KG1 (cell line): ENCODE results near the gene NTNG2.

Experiments used
- DNase-seq: peaks from one replicate; lab custom pipeline; 2025; lab: John Stamatoyannopoulos, UW

Gene NTNG2

DNA sequence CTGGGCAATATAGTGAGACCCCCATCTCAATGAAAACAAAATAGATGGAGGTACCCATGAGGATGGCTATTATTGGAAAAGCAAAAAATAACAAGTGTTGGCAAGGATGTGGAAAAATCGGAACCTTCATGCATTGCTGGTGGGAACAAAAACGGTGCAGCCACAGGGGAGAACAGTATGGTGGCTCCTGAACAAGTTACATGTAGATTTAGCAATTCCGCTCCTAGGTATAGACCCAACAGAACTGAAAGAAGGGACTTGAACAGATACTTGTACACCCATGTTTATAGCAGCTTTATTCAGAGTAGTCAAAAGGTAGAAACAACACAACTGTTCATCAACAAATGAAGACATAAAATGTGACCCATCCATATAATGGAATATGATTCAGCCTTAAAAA is 43.0 kb downstream of the NTNG2 start:
- no peak for DNase-seq

DNA sequence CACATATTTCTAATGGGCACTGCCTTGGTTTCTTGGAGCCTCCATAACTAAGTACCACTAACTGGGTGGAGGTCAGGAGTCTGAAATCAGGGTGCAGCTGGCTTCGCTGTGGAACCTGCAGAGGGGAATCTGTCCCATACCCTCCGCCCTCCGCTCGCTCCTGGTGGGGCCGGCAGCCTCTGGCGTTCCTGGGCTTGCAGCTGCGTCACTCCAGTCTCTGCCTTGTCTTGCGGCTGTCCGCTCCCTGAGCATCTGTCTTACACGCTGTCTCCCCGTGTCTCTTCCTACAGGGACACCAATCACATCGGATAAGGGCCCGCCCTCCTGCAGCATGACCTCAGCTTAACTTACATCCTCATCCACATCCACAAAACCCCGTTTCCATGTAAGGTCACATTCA is 45.4 kb downstream of the NTNG2 start:
- DNase-seq = no peak

- no peak for DNase-seq
These were observed 46.2 kb downstream of the NTNG2 start for GRCh38 chr9:132207839-132208615.

DNA sequence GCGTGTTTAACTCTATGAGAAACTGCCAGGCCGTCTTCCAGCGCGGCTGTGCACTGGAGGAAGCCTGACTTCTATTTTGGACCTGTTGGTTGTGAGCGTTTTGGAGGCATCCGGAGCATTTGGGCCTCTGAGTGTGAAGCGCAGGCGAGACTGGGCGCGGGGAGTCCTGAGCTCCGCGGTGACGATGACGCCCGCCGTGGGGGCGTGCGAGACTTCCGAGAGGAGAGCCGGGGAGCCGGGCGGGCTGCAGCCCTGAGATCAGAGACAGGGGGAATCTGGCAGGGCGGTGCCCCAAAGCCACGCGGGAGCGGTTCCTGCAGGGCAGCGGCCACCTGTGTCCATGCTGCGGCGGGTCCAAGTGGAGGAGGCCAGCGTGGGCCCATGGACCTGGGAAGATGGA is 47.4 kb downstream of the NTNG2 start:
- no peak for DNase-seq

GRCh38 chr9:132210472-132211145 is 48.8 kb downstream of the NTNG2 start:
- no peak for DNase-seq

- DNase-seq = no peak
These were observed 49.7 kb downstream of the NTNG2 start for GRCh38 chr9:132211570-132211969.

DNA sequence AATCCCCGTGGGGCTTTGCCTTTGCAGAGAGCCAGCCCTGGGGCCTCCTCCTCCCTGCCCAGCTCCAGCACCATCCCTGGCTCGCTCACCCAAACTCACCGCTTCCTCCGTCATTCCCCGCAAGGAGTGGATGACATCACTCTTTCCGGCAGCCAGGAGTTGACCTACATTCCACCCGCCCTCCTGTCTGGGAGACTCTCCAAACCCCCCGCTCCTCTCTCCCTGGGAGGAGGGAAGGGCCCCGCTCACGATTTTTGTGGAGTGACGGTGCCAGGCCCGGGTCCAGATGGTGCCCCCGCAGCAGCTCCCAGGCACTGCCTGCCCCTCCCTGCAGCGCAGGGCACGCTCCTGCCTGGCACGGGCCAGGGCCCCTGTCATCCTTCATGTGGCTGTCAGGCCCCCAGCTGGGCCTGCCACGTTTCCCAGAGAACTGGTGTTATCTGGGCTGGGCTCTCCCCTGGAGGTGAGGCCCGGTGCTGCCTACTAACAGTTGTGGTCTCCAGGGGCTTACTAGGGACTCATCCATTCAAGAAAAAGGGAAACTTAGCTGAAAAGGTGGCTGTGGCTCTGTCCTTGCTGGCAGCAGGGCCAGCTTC is 52.3 kb downstream of the NTNG2 start:
- no peak for DNase-seq

GRCh38 chr9:132216861-132217619 is 55.2 kb downstream of the NTNG2 start:
- DNase-seq = peak; percentile 13

GRCh38 chr9:132218208-132218607 is 56.4 kb downstream of the NTNG2 start:
- no peak for DNase-seq

DNA sequence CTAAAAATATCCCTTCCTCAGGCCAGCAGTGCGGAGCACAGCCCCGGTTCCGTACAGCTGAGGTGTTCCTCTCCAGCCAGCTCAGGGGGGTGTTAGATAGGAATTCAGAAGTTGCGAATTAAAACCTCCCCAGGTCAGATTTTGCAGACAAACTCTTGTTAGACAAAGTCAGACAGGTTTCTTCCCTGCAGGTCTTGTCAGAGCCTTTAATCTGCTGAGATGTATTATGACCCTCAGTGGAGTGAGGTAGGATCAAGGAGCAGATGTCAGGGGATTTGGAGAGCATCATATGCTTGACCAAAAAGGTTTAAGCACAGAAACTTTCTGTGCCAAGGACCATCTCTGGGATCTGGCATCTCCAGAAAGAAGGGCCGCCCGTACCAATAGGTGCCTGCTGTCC is 60.1 kb downstream of the NTNG2 start:
- no peak for DNase-seq

DNA sequence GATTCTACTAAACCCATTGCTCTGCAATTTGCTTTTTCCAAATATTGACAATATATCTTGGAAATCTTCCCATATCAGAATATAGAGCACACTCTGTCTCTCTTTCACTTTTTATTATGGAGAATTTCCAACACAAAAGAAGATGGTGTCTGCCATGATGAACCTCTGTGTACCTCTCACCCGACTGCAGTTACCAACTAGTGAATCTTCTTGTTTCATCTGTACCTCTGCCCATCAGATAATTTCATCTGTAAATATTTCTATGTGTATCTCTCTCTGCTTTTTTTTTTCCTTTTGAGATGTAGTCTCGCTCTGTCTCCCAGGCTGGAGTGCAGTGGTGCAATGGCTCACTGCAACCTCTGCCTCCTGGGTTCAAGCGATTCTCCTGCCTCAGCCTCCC is 62.8 kb downstream of the NTNG2 start:
- DNase-seq = no peak

GRCh38 chr9:132226571-132227430 is 64.9 kb downstream of the NTNG2 start:
- DNase-seq = no peak

DNA sequence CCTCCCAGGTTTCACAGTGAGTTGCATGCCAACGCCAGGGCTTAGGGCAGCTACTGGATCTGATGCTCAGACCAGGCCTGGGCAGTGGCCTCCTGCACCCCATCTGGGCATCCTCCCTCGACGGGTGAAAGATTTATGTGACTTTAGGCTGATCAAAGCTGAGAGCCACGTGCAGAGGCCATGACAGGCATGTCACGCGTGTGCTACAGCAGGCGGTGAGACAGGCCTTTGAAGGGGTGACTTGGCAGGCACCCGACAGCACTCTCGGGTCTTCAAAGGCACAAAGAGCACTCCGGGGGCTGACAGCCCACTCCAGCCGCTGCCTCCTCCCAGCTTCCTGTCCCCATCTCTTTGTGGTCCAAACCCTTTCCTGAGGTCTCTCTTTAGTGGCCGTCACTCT is 66.2 kb downstream of the NTNG2 start:
- no peak for DNase-seq

- no peak for DNase-seq
These were observed 68.7 kb downstream of the NTNG2 start for GRCh38 chr9:132230605-132231004.

GRCh38 chr9:132231019-132231701 is 69.3 kb downstream of the NTNG2 start:
- DNase-seq = no peak

DNA sequence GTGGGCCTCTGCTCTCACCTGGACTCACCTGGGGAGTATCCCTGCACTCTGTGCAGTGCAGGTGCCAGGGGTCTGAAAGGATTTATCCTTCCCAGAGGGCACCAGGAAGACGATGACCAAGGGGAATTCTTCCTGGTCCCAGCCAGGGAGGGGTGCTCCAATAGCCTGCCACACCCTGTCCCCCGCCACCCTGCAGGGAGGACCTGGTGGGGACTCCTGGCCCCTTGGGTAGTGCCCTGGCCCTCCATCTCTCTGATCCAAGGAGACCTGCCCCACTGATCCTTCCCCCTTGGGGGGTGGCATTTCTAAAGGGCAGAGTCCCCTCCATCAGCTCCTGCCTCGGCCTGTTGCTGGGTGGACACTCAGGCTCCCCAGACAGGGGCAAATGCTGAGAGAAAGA is 70.7 kb downstream of the NTNG2 start:
- no peak for DNase-seq

GRCh38 chr9:132233138-132233537 is 71.3 kb downstream of the NTNG2 start:
- no peak for DNase-seq

- no peak for DNase-seq
These were observed 72.7 kb downstream of the NTNG2 start for GRCh38 chr9:132234535-132234934.

DNA sequence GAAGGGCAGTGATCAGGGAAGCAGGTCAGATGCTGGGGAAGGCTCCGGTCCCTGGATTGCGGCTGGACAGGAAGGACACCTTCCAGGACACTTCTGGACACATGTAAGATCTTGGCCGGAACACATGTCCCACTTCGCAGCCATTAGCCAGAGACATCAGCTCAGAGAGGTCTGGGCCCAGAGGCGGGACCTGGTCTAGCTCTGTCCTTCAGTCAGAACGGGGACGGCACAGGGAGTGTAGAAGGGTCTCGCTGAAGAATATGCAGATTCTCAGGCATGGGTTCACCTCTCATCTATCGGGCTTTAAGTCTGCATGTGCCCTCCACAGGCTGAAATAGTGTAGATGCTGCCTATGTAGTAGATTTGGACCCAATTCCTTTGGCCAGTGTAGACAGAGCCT is 73.3 kb downstream of the NTNG2 start:
- no peak for DNase-seq

DNA sequence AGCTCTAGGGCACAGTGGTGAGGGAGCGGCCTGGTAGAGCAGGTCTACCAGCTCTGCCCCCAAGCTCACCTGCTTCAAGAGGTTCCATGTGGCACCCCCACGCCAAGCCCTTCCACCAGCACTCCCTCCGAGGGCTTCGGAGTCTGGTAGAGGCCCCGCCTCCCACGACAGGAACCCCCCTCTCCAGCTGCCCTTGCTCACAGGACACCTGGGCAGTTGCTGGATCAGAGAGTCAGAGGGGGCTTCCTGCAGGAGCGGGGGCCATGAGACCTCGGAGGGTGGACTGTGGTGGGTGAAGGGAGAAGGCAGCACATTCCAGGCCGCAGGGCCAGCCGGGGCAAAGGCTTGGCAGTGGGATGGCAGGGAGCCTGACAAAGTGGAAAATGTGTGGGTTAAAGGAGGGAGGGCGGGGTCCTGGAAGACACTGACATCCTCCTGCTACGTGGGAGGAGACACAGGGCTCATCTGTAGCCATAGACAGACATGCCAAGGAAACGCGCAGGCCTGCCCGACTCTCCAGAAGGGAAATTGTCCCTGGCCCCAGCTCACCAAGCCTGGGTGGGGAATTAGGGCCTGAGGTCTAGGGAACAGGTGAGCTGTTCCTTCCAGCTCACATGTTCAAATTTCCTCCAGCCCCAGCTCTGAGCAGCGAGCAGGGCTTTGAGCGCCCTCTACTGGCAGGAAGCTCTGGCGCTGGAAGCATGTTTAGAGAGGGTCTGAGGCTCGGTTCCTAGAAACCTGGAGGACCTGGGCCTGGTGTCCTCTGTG is 74.2 kb downstream of the NTNG2 start:
- peak; percentile 81 for DNase-seq
